Brain microvascular endothelial cell (primary cell): ENCODE data around the gene NOX5.

ENCODE experiments used
- DNase-seq: peaks from one replicate; pipeline ENCODE4 v3.0.0-alpha.2; 2020
- H3K27ac ChIP-seq: fragments of 250-450 bp; sonication (Bioruptor Pico); 2 replicates; pipeline ENCODE4 v1.5.1; 2020; ENCODE audit warnings: mild to moderate bottlenecking, moderate library complexity
- H3K27me3 ChIP-seq: fragments of 250-450 bp; sonication (Bioruptor Pico); replicated peaks from 2 replicates; pipeline ENCODE4 v1.5.1; 2020; ENCODE audit warnings: mild to moderate bottlenecking
- H3K36me3 ChIP-seq: fragments of 250-450 bp; sonication (Bioruptor Pico); replicated peaks from 2 replicates; pipeline ENCODE4 v1.5.1; 2020; ENCODE audit warnings: mild to moderate bottlenecking
- H3K4me3 ChIP-seq: 2 replicates; pipeline ENCODE4 v1.5.1; 2011; ENCODE audit warnings: low read depth, mild to moderate bottlenecking, control low read depth, low read length, moderate library complexity
- CTCF ChIP-seq: IDR thresholded peaks from 2 replicates; pipeline ENCODE4 v1.5.1; 2011; ENCODE audit warnings: low read depth, mild to moderate bottlenecking, moderate library complexity, low read length, control low read depth, inconsistent platforms; ENCODE audit errors: missing control alignments
- in situ Hi-C: cut with HindIII; loops from 2 replicates; pipeline ENCODE4 v1.10.0; 2017; ENCODE audit warnings: low sequenced_read_pairs, low pct_ligation_motif_present

The NOX5 gene

GRCh38 chr15:69071260-69071659 is 56.8 kb downstream of the NOX5 start:
- Histone ChIP-seq H3K27ac (no peak overlapping the region), H3K36me3 (no peaks in the 10 kb centered on the region), H3K27me3 (no peaks in the 10 kb centered on the region), H3K4me3 (no peak overlapping the region)
- no peak for DNase-seq
- TF ChIP-seq CTCF, result no peak
- in situ Hi-C loops, result no loop called here

GRCh38 chr15:69072906-69073305 is 58.4 kb downstream of the NOX5 start:
- no peak for DNase-seq
- Histone ChIP-seq H3K36me3 (no peaks in the 10 kb centered on the region), H3K27ac (no peak overlapping the region), H3K4me3 (no peak overlapping the region), H3K27me3 (no peaks in the 10 kb centered on the region)
- TF ChIP-seq CTCF, result no peak
- in situ Hi-C loops, result no loop called here

GRCh38 chr15:69074001-69074842 is 59.7 kb downstream of the NOX5 start:
- Histone ChIP-seq H3K4me3 (peak overlapping the region; percentile 82), H3K27me3 (no peaks in the 10 kb centered on the region), H3K36me3 (no peaks in the 10 kb centered on the region), H3K27ac (no peak overlapping the region)
- peak; percentile 23 for TF ChIP-seq CTCF
- peak; percentile 39 for DNase-seq
- in situ Hi-C loops, result no loop called here

- in situ Hi-C loops, result no loop called here
- no peak for DNase-seq
- peak overlapping the region; percentile 82 for H3K4me3 ChIP-seq
Measured at GRCh38 chr15:69074843-69075224, 60.3 kb downstream of the NOX5 start.

GRCh38 chr15:69075440-69075839 is 60.9 kb downstream of the NOX5 start:
- no peak for TF ChIP-seq CTCF
- Histone ChIP-seq H3K27me3 (no peaks in the 10 kb centered on the region), H3K36me3 (no peaks in the 10 kb centered on the region), H3K27ac (no peak overlapping the region), H3K4me3 (no peak overlapping the region)
- in situ Hi-C loops, result no loop called here
- no peak for DNase-seq

More at GRCh38 chr15:69074843-69075224, 60.3 kb downstream of the NOX5 start:
- Histone ChIP-seq H3K27ac (no peak overlapping the region), H3K27me3 (no peaks in the 10 kb centered on the region), H3K36me3 (no peaks in the 10 kb centered on the region)
- no peak for TF ChIP-seq CTCF

- in situ Hi-C loops, result no loop called here
- no peak overlapping the region for H3K4me3 ChIP-seq
- DNase-seq, result no peak
- H3K27me3 ChIP-seq, result no peaks in the 10 kb centered on the region
- no peaks in the 10 kb centered on the region for H3K36me3 ChIP-seq
- no peak for TF ChIP-seq CTCF
- no peak overlapping the region for H3K27ac ChIP-seq
Measured at GRCh38 chr15:69076756-69077155, 62.3 kb downstream of the NOX5 start.
